NB4 (cell line): Measurements from ENCODE around the gene SYCN.

Source experiments
- DNase-seq: peaks from one replicate; pipeline ENCODE4 v3.0.0; 2010; ENCODE audit warnings: low read depth
- H3K4me3 ChIP-seq: one replicate; pipeline ENCODE4 v1.5.1; 2011; ENCODE audit warnings: mild to moderate bottlenecking, low read depth, low read length, moderate library complexity
- CTCF ChIP-seq: IDR thresholded peaks from one replicate; pipeline ENCODE4 v1.5.1; 2012; ENCODE audit warnings: low read depth, low read length
- MAX ChIP-seq: IDR thresholded peaks from 2 replicates; pipeline ENCODE4 v1.6.1; 2011; ENCODE audit warnings: low read depth, low read length
- MYC ChIP-seq: IDR thresholded peaks from 2 replicates; pipeline ENCODE4 v1.6.1; 2011; ENCODE audit warnings: low read depth, low read length
- POLR2A ChIP-seq: IDR thresholded peaks from 2 replicates; pipeline ENCODE4 v1.6.1; 2011; ENCODE audit warnings: mild to moderate bottlenecking; ENCODE audit not compliant: insufficient read length; ENCODE audit errors: extremely low read depth

The SYCN gene

GRCh38 chr19:39177110-39177699 is 26.9 kb downstream of the SYCN start:
- TF ChIP-seq CTCF (no peak), POLR2A (no peak), MAX (no peak), MYC (no peak)
- H3K4me3 ChIP-seq: no peak overlapping the region
- DNase-seq: no peak

- TF ChIP-seq POLR2A (no peak), CTCF (no peak), MYC (no peak), MAX (no peak)
- H3K4me3 ChIP-seq: no peak overlapping the region
- no peak for DNase-seq
These were observed 28.5 kb downstream of the SYCN start for GRCh38 chr19:39175564-39175963.

- no peak for DNase-seq
- TF ChIP-seq MYC (no peak), CTCF (no peak), MAX (no peak), POLR2A (no peak)
- H3K4me3 ChIP-seq: no peak overlapping the region
These were observed 29.2 kb downstream of the SYCN start for GRCh38 chr19:39174558-39175544.

GRCh38 chr19:39174142-39174541 is 29.9 kb downstream of the SYCN start:
- no peak overlapping the region for H3K4me3 ChIP-seq
- TF ChIP-seq MAX (no peak), POLR2A (no peak), MYC (no peak), CTCF (no peak)
- no peak for DNase-seq

- no peak for DNase-seq
- no peak overlapping the region for H3K4me3 ChIP-seq
These were observed 30.5 kb downstream of the SYCN start for GRCh38 chr19:39173502-39173991.

More at GRCh38 chr19:39173502-39173991, 30.5 kb downstream of the SYCN start:
- TF ChIP-seq CTCF (no peak), MYC (no peak), MAX (no peak), POLR2A (no peak)
